Panc1 (cell line): ENCODE data around the gene CCDC148. TPM values are rescaled to one million over a fixed set of nuclear protein-coding genes. Genes with fewer than 3 reads are reported as not detected.

Experiments used
- ATAC-seq: fragments of 200-7000 bp; cut with Tn5 transposase; 2 replicates; pipeline ENCODE4 v1.9.1; 2020; ENCODE audit warnings: mild to moderate bottlenecking, moderate library complexity
- BruUV-seq: library from RNA; stranded (reverse); fragments of 400-500 nt; replicated peaks from 2 replicates; lab custom pipeline; 2021; lab: Mats Ljungman, UMichigan
- CTCF ChIA-PET: fragments of 300-600 bp; sonication (Branson Sonifier 250); formaldehyde crosslinking; loops from one replicate; lab custom pipeline; 2022; ENCODE audit warnings: antibody characterized with exemption; lab: Charles Lee
- POLR2A ChIA-PET: fragments of 300-600 bp; sonication (Branson Sonifier 250); formaldehyde crosslinking; loops from one replicate; lab custom pipeline; 2022; ENCODE audit warnings: antibody characterized with exemption; lab: Charles Lee
- DNase-seq: peaks from one replicate; pipeline ENCODE4 v3.0.0-alpha.2; 2010; ENCODE audit warnings: low read depth, low spot score
- H3K27ac ChIP-seq: 2 replicates; pipeline ENCODE4 v1.5.1; 2011; ENCODE audit warnings: mild to moderate bottlenecking, low read length, inconsistent platforms
- H3K27me3 ChIP-seq: fragments of 200-500 bp; sonication (Bioruptor generic); 2 replicates; pipeline ENCODE4 v1.6.0; 2014; ENCODE audit warnings: low read length, inconsistent platforms; ENCODE audit not compliant: control insufficient read depth, insufficient read depth
- H3K36me3 ChIP-seq: fragments of 200-500 bp; sonication (Bioruptor generic); 2 replicates; pipeline ENCODE4 v1.5.1; 2014; ENCODE audit warnings: inconsistent platforms, mild to moderate bottlenecking, low read length, moderate library complexity; ENCODE audit not compliant: control insufficient read depth, insufficient read depth
- H3K4me1 ChIP-seq: 2 replicates; pipeline ENCODE4 v1.5.1; 2011; ENCODE audit warnings: inconsistent platforms, mild to moderate bottlenecking, low read length, moderate library complexity; ENCODE audit not compliant: control insufficient read depth, insufficient read depth
- H3K4me3 ChIP-seq, 2 experiments: 2 replicates each; pipeline ENCODE4 v1.5.1; 2011 to 2012; ENCODE audit warnings: low read depth in 2 of 2, low read length in 2 of 2, mild to moderate bottlenecking in 2 of 2, inconsistent platforms in 1 of 2, moderate library complexity in 1 of 2
- H3K9me3 ChIP-seq: fragments of 200-500 bp; sonication (Bioruptor generic); 2 replicates; pipeline ENCODE4 v1.5.1; 2014; ENCODE audit warnings: low read depth, mild to moderate bottlenecking, inconsistent platforms, low read length, moderate library complexity; ENCODE audit not compliant: control insufficient read depth, insufficient read depth
- POLR2AphosphoS5 ChIP-seq: IDR thresholded peaks from 2 replicates; pipeline ENCODE4 v1.6.1; 2012; ENCODE audit warnings: mild to moderate bottlenecking, low read depth, low read length, moderate library complexity
- REST ChIP-seq, 2 experiments: IDR thresholded peaks; 2 replicates each; pipeline ENCODE4 v1.6.1; 2011 to 2012; ENCODE audit warnings: low read depth in 2 of 2, control low read depth in 1 of 2, low read length in 1 of 2, mild to moderate bottlenecking in 1 of 2, moderate library complexity in 1 of 2; ENCODE audit not compliant: insufficient read depth in 1 of 2
- SIN3A ChIP-seq: IDR thresholded peaks from 2 replicates; pipeline ENCODE4 v1.6.1; 2012; ENCODE audit warnings: low read depth, mild to moderate bottlenecking, low read length, moderate library complexity, borderline replicate concordance; ENCODE audit not compliant: insufficient read depth
- TCF7L2 ChIP-seq: IDR thresholded peaks from 2 replicates; pipeline ENCODE4 v1.6.1; 2011; ENCODE audit warnings: mild to moderate bottlenecking, low read depth, low read length, inconsistent platforms
- in situ Hi-C: cut with HindIII; loops from 2 replicates; pipeline ENCODE4 v1.10.0; 2016; ENCODE audit warnings: low sequenced_read_pairs, low pct_unique_long_range_greater_than_20kb
- intact Hi-C: fragments of 100-400 bp; cut with micrococcal nuclease; formaldehyde crosslinking; loops from one replicate; pipeline ENCODE4 v1.10.0; 2022; ENCODE audit not compliant: unreplicated experiment
- total RNA-seq: library from RNA; stranded (reverse); gene quantifications from one replicate; pipeline ENCODE4 v1.2.1, GENCODE V29; 2021; ENCODE audit not compliant: unreplicated experiment
- TF ChIP-seq, protein P1 (sequence below): fragments of 450-650 bp; IDR thresholded peaks from 2 replicates; pipeline ENCODE4 v1.5.1; 2017; ENCODE audit warnings: mild to moderate bottlenecking

The CCDC148 gene
- total RNA-seq, 1 experiment from 2014 or later, result 0.92 TPM

GRCh38 chr2:158378926-158379325, 77.6 kb downstream of the CCDC148 start:
- Histone ChIP-seq H3K4me1 (no peaks in the 10 kb centered on the region), H3K27ac (no peak overlapping the region), H3K36me3 (no peaks in the 10 kb centered on the region), H3K9me3 (no peaks in the 10 kb centered on the region), H3K27me3 (no peaks in the 10 kb centered on the region), H3K4me3 (no peak overlapping the region)
- in situ Hi-C loops (no loop called here), intact Hi-C loops (no loop called here)
- no TSS peak for BruUV-seq
- POLR2A ChIA-PET, result no interaction called here
- ATAC-seq (no peak), DNase-seq (no peak)
- no peak for TF ChIP-seq TCF7L2
- no peak for TF ChIP-seq SIN3A
- TF ChIP-seq REST (IDR thresholded peaks at IDR 0.05; ENCODE audit: insufficient read depth in 1 of 2, low read depth in 2 of 2, low read length in 1 of 2), result no peak
- TF ChIP-seq POLR2AphosphoS5, result no peak
- TF ChIP-seq, protein P1, sequence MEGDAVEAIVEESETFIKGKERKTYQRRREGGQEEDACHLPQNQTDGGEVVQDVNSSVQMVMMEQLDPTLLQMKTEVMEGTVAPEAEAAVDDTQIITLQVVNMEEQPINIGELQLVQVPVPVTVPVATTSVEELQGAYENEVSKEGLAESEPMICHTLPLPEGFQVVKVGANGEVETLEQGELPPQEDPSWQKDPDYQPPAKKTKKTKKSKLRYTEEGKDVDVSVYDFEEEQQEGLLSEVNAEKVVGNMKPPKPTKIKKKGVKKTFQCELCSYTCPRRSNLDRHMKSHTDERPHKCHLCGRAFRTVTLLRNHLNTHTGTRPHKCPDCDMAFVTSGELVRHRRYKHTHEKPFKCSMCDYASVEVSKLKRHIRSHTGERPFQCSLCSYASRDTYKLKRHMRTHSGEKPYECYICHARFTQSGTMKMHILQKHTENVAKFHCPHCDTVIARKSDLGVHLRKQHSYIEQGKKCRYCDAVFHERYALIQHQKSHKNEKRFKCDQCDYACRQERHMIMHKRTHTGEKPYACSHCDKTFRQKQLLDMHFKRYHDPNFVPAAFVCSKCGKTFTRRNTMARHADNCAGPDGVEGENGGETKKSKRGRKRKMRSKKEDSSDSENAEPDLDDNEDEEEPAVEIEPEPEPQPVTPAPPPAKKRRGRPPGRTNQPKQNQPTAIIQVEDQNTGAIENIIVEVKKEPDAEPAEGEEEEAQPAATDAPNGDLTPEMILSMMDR, result no peak
- CTCF ChIA-PET, result no interaction called here

GRCh38 chr2:158366342-158366741, 90.2 kb downstream of the CCDC148 start:
- TF ChIP-seq POLR2AphosphoS5, result no peak
- no peak for TF ChIP-seq SIN3A
- no peak for TF ChIP-seq REST (IDR thresholded peaks at IDR 0.05; ENCODE audit: insufficient read depth in 1 of 2, low read depth in 2 of 2, low read length in 1 of 2)
- TF ChIP-seq, protein P1, result no peak
- no peak for TF ChIP-seq TCF7L2
- in situ Hi-C loops, result no loop called here
- H3K4me3 ChIP-seq, result no peak overlapping the region
- H3K27me3 ChIP-seq, result no peaks in the 10 kb centered on the region
- H3K4me1 ChIP-seq, result no peaks in the 10 kb centered on the region
- intact Hi-C loops, result no loop called here
- BruUV-seq, result no TSS peak
- CTCF ChIA-PET, result no interaction called here
- no peak for DNase-seq
- no peaks in the 10 kb centered on the region for H3K9me3 ChIP-seq
- no peaks in the 10 kb centered on the region for H3K36me3 ChIP-seq
- no peak for ATAC-seq
- POLR2A ChIA-PET, result no interaction called here
- H3K27ac ChIP-seq, result no peak overlapping the region
